ENCODE data around the gene AK8. TPM values are rescaled to one million over a fixed set of nuclear protein-coding genes. Genes with fewer than 3 reads are reported as not detected.

The AK8 gene
- total and polyA plus RNA-seq, 2 experiments from 2014 or later: 0.40 to 4.5 TPM

- Histone ChIP-seq H4K20me1 (ENCODE audit: insufficient read depth, poor library complexity, severe bottlenecking) (no peaks in the 10 kb centered on the region), H3K36me3 (replicated peaks; ENCODE audit: insufficient read depth, low read depth) (no peaks in the 10 kb centered on the region), H2AFZ (no peak overlapping the region), H3K27me3 (no peaks in the 10 kb centered on the region), H3K27ac (no peak overlapping the region), H3K4me2 (no peak overlapping the region), H3K9me3 (ENCODE audit: low read depth) (no peaks in the 10 kb centered on the region), H3K9me2 (replicated peaks; ENCODE audit: insufficient read depth) (no peaks in the 10 kb centered on the region), H3K79me2 (no peaks in the 10 kb centered on the region), H3K4me1 (ENCODE audit: insufficient read depth) (no peaks in the 10 kb centered on the region), H3K4me3 (no peak overlapping the region)
- 92% methylated on average over 9 of the region's 9 CpGs for WGBS (ENCODE audit: low lambda C conversion rate, missing lambda C conversion rate)
- TF ChIP-seq EZH2phosphoT487 (IDR thresholded peaks at IDR 0.05; ENCODE audit: low read depth, severe bottlenecking, unreplicated experiment): no peak
- no peak for TF ChIP-seq CTCF (IDR thresholded peaks at IDR 0.05; ENCODE audit: poor library complexity)
- no peak for TF ChIP-seq EZH2 (IDR thresholded peaks at IDR 0.05; ENCODE audit: borderline replicate concordance)
- DNase-seq (ENCODE audit: low spot score): no peak
Observed at GRCh38 chr9:132869266-132869665, 8.8 kb downstream of the AK8 start.

DNA sequence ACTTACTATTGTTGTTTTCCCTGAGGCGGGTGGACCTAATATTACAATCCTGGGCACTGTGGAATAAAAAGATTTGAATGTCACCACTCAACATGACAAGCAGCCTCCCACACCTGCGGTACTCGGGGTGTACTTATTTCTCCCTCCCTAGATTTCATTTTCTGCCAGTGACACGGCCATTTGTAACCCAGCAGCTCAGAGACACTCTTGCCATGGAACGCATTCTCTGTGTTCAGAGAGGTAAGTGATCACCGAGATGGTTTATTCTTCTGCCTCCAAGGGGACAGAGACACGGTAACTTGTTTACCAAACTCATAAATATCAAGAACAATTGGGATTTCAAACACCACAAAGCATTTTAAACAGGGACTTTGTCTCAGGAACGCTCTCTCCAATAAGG is 11.2 kb downstream of the AK8 start:
- DNase-seq (ENCODE audit: low spot score): no peak
- H3K9me2 ChIP-seq (replicated peaks; ENCODE audit: insufficient read depth): no peaks in the 10 kb centered on the region
- no peaks in the 10 kb centered on the region for H3K27me3 ChIP-seq
- no peak overlapping the region for H2AFZ ChIP-seq
- no peak for TF ChIP-seq EZH2phosphoT487 (IDR thresholded peaks at IDR 0.05; ENCODE audit: low read depth, severe bottlenecking, unreplicated experiment)
- TF ChIP-seq CTCF (IDR thresholded peaks at IDR 0.05; ENCODE audit: poor library complexity): no peak
- TF ChIP-seq EZH2 (IDR thresholded peaks at IDR 0.05; ENCODE audit: borderline replicate concordance): no peak
- H4K20me1 ChIP-seq (ENCODE audit: insufficient read depth, poor library complexity, severe bottlenecking): no peaks in the 10 kb centered on the region
- no peaks in the 10 kb centered on the region for H3K36me3 ChIP-seq (replicated peaks; ENCODE audit: insufficient read depth, low read depth)
- no peaks in the 10 kb centered on the region for H3K9me3 ChIP-seq (ENCODE audit: low read depth)
- 77% methylated on average over 8 of the region's 8 CpGs for WGBS (ENCODE audit: low lambda C conversion rate, missing lambda C conversion rate)
- no peaks in the 10 kb centered on the region for H3K79me2 ChIP-seq
- H3K4me2 ChIP-seq: no peak overlapping the region
- no peaks in the 10 kb centered on the region for H3K4me1 ChIP-seq (ENCODE audit: insufficient read depth)
- no peak overlapping the region for H3K27ac ChIP-seq
- no peak overlapping the region for H3K4me3 ChIP-seq

GRCh38 chr9:132864691-132865090 is 13.4 kb downstream of the AK8 start:
- H3K27ac ChIP-seq: no peak overlapping the region
- no peaks in the 10 kb centered on the region for H3K4me1 ChIP-seq (ENCODE audit: insufficient read depth)
- no peaks in the 10 kb centered on the region for H3K27me3 ChIP-seq
- no peak for DNase-seq (ENCODE audit: low spot score)
- no peak for TF ChIP-seq EZH2phosphoT487 (IDR thresholded peaks at IDR 0.05; ENCODE audit: low read depth, severe bottlenecking, unreplicated experiment)
- no peak for TF ChIP-seq CTCF (IDR thresholded peaks at IDR 0.05; ENCODE audit: poor library complexity)
- TF ChIP-seq EZH2 (IDR thresholded peaks at IDR 0.05; ENCODE audit: borderline replicate concordance): no peak
- no peaks in the 10 kb centered on the region for H4K20me1 ChIP-seq (ENCODE audit: insufficient read depth, poor library complexity, severe bottlenecking)
- H2AFZ ChIP-seq: no peak overlapping the region
- 69% methylated on average over 8 of the region's 8 CpGs for WGBS (ENCODE audit: low lambda C conversion rate, missing lambda C conversion rate)
- no peaks in the 10 kb centered on the region for H3K9me2 ChIP-seq (replicated peaks; ENCODE audit: insufficient read depth)
- H3K4me3 ChIP-seq: no peak overlapping the region
- no peaks in the 10 kb centered on the region for H3K9me3 ChIP-seq (ENCODE audit: low read depth)
- no peak overlapping the region for H3K4me2 ChIP-seq
- H3K79me2 ChIP-seq: no peaks in the 10 kb centered on the region
- H3K36me3 ChIP-seq (replicated peaks; ENCODE audit: insufficient read depth, low read depth): no peaks in the 10 kb centered on the region

DNA sequence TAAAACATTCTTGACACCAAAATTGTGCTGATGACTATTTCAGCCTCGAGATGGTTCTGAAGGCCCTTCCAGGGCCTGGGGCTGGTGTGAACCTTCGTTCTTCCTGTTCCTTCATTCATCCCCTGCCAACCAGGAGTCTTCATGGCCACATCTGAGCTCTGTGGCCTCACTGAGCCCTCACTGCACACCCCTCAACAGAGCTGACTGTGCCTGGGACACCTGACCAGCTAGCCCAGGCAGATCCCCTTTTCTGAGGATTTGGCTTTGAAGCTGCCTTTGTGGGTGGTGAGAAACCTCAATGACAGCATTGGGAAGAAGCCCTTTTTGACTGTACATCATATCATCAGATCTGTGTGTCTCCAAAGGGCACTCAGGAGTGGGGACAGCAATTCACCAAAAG is 13.8 kb downstream of the AK8 start:
- H3K27ac ChIP-seq: no peak overlapping the region
- no peaks in the 10 kb centered on the region for H3K36me3 ChIP-seq (replicated peaks; ENCODE audit: insufficient read depth, low read depth)
- no peak overlapping the region for H3K4me3 ChIP-seq
- H3K4me2 ChIP-seq: no peak overlapping the region
- H3K79me2 ChIP-seq: no peaks in the 10 kb centered on the region
- no peaks in the 10 kb centered on the region for H4K20me1 ChIP-seq (ENCODE audit: insufficient read depth, poor library complexity, severe bottlenecking)
- H3K9me2 ChIP-seq (replicated peaks; ENCODE audit: insufficient read depth): no peaks in the 10 kb centered on the region
- WGBS (ENCODE audit: low lambda C conversion rate, missing lambda C conversion rate): 83% methylated on average over 2 of the region's 2 CpGs
- TF ChIP-seq EZH2 (IDR thresholded peaks at IDR 0.05; ENCODE audit: borderline replicate concordance): no peak
- TF ChIP-seq CTCF (IDR thresholded peaks at IDR 0.05; ENCODE audit: poor library complexity): no peak
- TF ChIP-seq EZH2phosphoT487 (IDR thresholded peaks at IDR 0.05; ENCODE audit: low read depth, severe bottlenecking, unreplicated experiment): no peak
- H3K27me3 ChIP-seq: no peaks in the 10 kb centered on the region
- H2AFZ ChIP-seq: no peak overlapping the region
- no peaks in the 10 kb centered on the region for H3K4me1 ChIP-seq (ENCODE audit: insufficient read depth)
- no peak for DNase-seq (ENCODE audit: low spot score)
- no peaks in the 10 kb centered on the region for H3K9me3 ChIP-seq (ENCODE audit: low read depth)
